Suprapubic skin (tissue), 4 donors: Measurements from ENCODE around the gene CES5A. TPM values are rescaled to one million over a fixed set of nuclear protein-coding genes. Genes with fewer than 3 reads are reported as not detected.
"Not testable (repeated sequence)": the region's sequence is repeated elsewhere in the genome, so short reads cannot be mapped to it uniquely, and the experiment has no call there.

Source experiments
- DNase-seq, 2 donors: peaks; one replicate each; pipeline ENCODE4 v3.0.0-alpha.2; 2019; ENCODE audit warnings: low spot score in 2 of 2
- H3K27ac ChIP-seq: fragments of 200-600 bp; sonication (generic); one replicate; pipeline ENCODE4 v1.5.1; 2019
- H3K27me3 ChIP-seq: fragments of 200-600 bp; sonication (generic); one replicate; pipeline ENCODE4 v1.5.1; 2019
- H3K36me3 ChIP-seq: fragments of 200-600 bp; sonication (generic); one replicate; pipeline ENCODE4 v1.5.1; 2019
- H3K4me1 ChIP-seq: fragments of 200-600 bp; sonication (generic); one replicate; pipeline ENCODE4 v1.5.1; 2019
- H3K4me3 ChIP-seq: fragments of 200-600 bp; sonication (generic); one replicate; pipeline ENCODE4 v1.5.1; 2019; ENCODE audit warnings: mild to moderate bottlenecking
- H3K9me3 ChIP-seq: fragments of 200-600 bp; sonication (generic); one replicate; pipeline ENCODE4 v1.5.1; 2019
- CTCF ChIP-seq, 2 donors: fragments of 200-600 bp in 1 of 2; fragments of 450-650 bp in 1 of 2; sonication (generic) in 1 of 2; IDR thresholded peaks; one replicate each; pipeline ENCODE4 v1.5.1; 2016 to 2019; ENCODE audit warnings: antibody characterized with exemption in 2 of 2, mild to moderate bottlenecking in 1 of 2, moderate library complexity in 1 of 2
- EP300 ChIP-seq: sonication (generic); formaldehyde crosslinking; IDR thresholded peaks from one replicate; pipeline ENCODE4 v1.6.1; 2017; ENCODE audit warnings: antibody characterized with exemption
- POLR2A ChIP-seq, 2 donors: fragments of 450-650 bp; IDR thresholded peaks; one replicate each; pipeline ENCODE4 v1.6.1; 2017; ENCODE audit warnings: antibody characterized with exemption in 2 of 2, mild to moderate bottlenecking in 2 of 2, moderate library complexity in 2 of 2
- POLR2AphosphoS5 ChIP-seq, 3 donors: sonication (generic); formaldehyde crosslinking; IDR thresholded peaks; one replicate each; pipeline ENCODE4 v1.6.1; 2017; ENCODE audit warnings: antibody characterized with exemption in 3 of 3
- WGBS: methylation state at CpG from one replicate; pipeline ENCODE4 v1.1.5; 2018; 5-methylcytosine and 5-hydroxymethylcytosine counted together
- total RNA-seq, 4 donors: library from RNA; depleted of rRNA; stranded (reverse); fragments of >200 nt; gene quantifications; one replicate each; pipeline ENCODE4 v1.1.0, GENCODE V29; 2016

The CES5A gene
- total RNA-seq, 4 donors from 2014 or later: 0.30 to 0.60 TPM; not detected in 2

DNA sequence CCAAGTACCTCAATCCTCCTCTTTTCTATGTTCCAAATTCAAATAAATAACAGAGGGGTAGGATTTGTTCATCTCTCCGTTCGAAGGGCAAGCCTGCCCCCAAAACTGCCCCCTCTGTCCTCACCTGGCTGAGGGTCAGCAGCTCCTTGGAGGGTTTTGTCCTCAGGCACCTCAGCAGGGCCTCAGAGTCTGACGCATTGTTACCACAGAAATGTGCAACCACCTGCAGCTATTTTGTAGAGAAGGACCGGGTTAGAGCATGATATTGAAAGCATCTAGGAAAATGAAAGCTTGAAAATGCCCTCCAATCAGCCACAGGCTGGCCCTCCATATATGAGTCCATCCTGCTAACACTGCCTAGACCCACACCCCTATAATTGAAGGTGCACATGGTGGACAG, 13.9 kb downstream of the CES5A start:
- Histone ChIP-seq H3K27me3 (peaks cover 8% of the 10 kb centered on the region), H3K27ac (no peak overlapping the region), H3K4me3 (no peak overlapping the region), H3K36me3 (no peaks in the 10 kb centered on the region), H3K9me3 (no peaks in the 10 kb centered on the region), H3K4me1 (peaks cover 2% of the 10 kb centered on the region)
- TF ChIP-seq CTCF (IDR thresholded peaks at IDR 0.05): no peak
- TF ChIP-seq POLR2AphosphoS5 (IDR thresholded peaks at IDR 0.05): no peak
- no peak for TF ChIP-seq EP300
- TF ChIP-seq POLR2A (IDR thresholded peaks at IDR 0.05): no peak
- 77% methylated on average over 4 of the region's 4 CpGs for WGBS
- DNase-seq: no peak

- WGBS: 93% methylated on average over 1 of the region's 1 CpG
- not testable (repeated sequence) for H3K4me3 ChIP-seq, H3K27ac ChIP-seq, H3K4me1 ChIP-seq, DNase-seq, H3K36me3 ChIP-seq, H3K27me3 ChIP-seq, H3K9me3 ChIP-seq
These were observed 17.5 kb downstream of the CES5A start for GRCh38 chr16:55857650-55858049.

DNA sequence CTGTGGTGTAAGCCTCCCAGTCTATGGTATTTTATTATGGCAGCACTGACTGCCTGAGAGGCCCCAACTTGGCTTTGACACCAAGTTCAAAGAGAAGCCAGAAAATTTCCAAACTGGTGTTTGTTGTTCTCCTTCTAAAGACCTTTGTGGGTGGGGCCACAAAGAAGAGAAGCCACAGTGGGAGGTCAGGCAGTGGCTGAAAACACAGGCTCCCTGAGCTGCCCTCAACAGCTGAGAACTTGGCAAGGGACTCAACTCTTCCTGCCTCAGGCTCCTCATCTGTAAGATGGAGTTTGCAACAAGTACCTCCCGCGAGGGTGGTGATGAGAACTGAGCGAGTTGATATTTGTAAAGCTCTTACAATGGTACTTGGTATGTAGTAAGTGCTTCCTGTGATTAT, 18.2 kb downstream of the CES5A start:
- H3K9me3 ChIP-seq: no peaks in the 10 kb centered on the region
- H3K36me3 ChIP-seq: no peaks in the 10 kb centered on the region
- H3K27ac ChIP-seq: no peak overlapping the region
- DNase-seq: no peak
- 89% methylated on average over 3 of the region's 3 CpGs for WGBS
- no peak overlapping the region for H3K4me3 ChIP-seq
- TF ChIP-seq CTCF (IDR thresholded peaks at IDR 0.05): no peak
- TF ChIP-seq EP300: no peak
- no peak for TF ChIP-seq POLR2AphosphoS5 (IDR thresholded peaks at IDR 0.05)
- TF ChIP-seq POLR2A (IDR thresholded peaks at IDR 0.05): no peak
- peaks cover 2% of the 10 kb centered on the region for H3K4me1 ChIP-seq
- peaks cover 6% of the 10 kb centered on the region for H3K27me3 ChIP-seq

DNA sequence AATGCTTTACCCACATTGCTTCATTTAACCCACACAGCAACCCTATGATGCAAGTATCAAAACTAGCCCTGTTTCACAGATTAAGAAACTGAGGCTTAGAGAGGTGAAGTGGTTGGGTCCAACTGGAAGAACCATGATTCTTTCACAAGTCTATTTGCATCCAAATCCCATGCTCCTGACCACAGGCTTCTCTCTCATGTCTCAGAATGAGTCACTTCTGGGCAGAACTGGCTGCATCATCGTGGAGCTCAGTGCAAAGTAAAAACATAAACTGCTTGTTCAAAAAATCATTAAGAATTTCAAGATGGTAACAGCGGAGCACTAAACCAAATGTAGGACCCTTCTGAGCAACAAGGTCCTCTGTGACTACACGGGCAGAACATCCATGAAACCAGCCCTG, 22.1 kb downstream of the CES5A start:
- no peak overlapping the region for H3K4me3 ChIP-seq
- H3K27ac ChIP-seq: no peak overlapping the region
- no peaks in the 10 kb centered on the region for H3K36me3 ChIP-seq
- no peak for TF ChIP-seq POLR2AphosphoS5 (IDR thresholded peaks at IDR 0.05)
- no peaks in the 10 kb centered on the region for H3K4me1 ChIP-seq
- DNase-seq: no peak
- peaks cover 24% of the 10 kb centered on the region for H3K27me3 ChIP-seq
- no peaks in the 10 kb centered on the region for H3K9me3 ChIP-seq
- 44% methylated on average over 3 of the region's 3 CpGs for WGBS

DNA sequence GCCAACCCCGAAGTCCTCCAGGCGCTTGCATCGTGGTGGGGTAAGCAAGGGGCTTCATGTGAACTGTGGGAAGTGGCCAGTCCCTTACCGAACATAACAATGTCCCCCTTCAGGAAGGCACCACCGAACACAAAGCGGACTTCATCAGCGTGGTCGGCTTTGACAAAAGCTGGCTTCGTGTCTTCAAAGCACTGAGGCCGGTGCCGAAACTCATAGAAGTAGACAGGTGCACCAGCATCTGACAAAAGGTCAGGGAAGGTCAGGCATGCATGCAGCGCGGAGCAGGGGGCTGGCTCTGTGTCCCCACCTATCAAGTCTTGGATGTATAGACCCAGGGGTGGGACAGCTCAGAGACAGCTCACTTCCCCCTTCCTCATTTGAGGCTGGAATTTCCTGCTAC, 25.6 kb downstream of the CES5A start:
- H3K27ac ChIP-seq: no peak overlapping the region
- H3K4me1 ChIP-seq: no peaks in the 10 kb centered on the region
- H3K9me3 ChIP-seq: no peaks in the 10 kb centered on the region
- TF ChIP-seq CTCF (IDR thresholded peaks at IDR 0.05) (no peak), POLR2AphosphoS5 (IDR thresholded peaks at IDR 0.05) (no peak), POLR2A (IDR thresholded peaks at IDR 0.05) (no peak), EP300 (no peak)
- peaks cover 43% of the 10 kb centered on the region for H3K27me3 ChIP-seq
- H3K4me3 ChIP-seq: no peak overlapping the region
- WGBS: 82% methylated on average over 13 of the region's 13 CpGs
- H3K36me3 ChIP-seq: no peaks in the 10 kb centered on the region
- DNase-seq: no peak

DNA sequence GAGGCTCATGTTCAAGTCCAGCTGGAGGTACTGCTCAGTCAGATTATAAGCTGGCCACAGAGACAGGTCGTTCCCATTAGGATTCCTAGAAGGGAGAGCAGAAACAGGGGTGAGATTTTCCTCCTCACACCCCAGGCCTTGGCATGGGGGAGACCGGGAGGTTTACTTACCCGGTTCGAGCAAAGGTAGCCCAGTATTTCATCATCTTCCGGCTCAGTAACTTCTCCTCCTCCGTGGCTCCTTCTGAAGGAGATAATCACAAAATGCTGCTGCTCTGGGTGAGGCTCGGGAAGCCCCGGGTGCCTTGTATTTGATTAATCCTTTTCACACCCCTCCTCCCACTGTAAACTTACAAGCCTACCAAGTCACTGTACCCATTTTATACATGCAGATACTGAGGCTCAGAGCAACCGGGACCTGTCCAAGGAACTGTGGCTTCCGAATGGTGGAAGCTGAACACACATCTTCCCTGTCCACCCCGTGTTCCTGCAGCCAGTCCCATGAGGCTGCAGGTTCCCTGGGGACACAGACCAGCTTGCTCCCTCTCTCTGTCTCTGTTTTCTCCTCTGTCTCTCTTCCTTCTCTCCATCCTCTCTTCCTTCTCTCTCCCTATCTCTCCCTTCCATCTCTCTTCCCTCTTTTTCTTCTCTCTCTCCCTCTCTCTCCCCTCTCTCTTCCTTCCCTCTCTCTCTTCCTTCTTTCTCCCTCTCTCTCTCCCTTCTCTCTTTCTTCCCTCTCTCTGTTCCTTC, 28.4 kb downstream of the CES5A start:
- Histone ChIP-seq H3K36me3 (no peaks in the 10 kb centered on the region), H3K9me3 (no peaks in the 10 kb centered on the region), H3K27me3 (peaks cover 39% of the 10 kb centered on the region), H3K4me3 (no peak overlapping the region), H3K27ac (no peak overlapping the region), H3K4me1 (no peaks in the 10 kb centered on the region)
- TF ChIP-seq POLR2AphosphoS5 (IDR thresholded peaks at IDR 0.05) (no peak), EP300 (no peak), CTCF (IDR thresholded peaks at IDR 0.05) (no peak), POLR2A (IDR thresholded peaks at IDR 0.05) (no peak)
- DNase-seq: no peak
- 58% methylated on average over 11 of the region's 11 CpGs for WGBS
